Mesenchymal stem cell (in vitro differentiated cells and primary cell): ENCODE results near the gene SLC6A18.

ENCODE experiments used
- DNase-seq: peaks from one replicate; pipeline ENCODE4 v3.0.0-alpha.2; 2013
- H2AFZ ChIP-seq: one replicate; pipeline ENCODE4 v1.6.1; 2013; ENCODE audit warnings: low read depth, mild to moderate bottlenecking, control low read depth, inconsistent platforms, low read length, moderate library complexity
- H2AK5ac ChIP-seq: 2 replicates; pipeline ENCODE4 v1.6.1; 2013; ENCODE audit warnings: low read length, moderate library complexity, mild to moderate bottlenecking, inconsistent platforms; ENCODE audit not compliant: severe bottlenecking
- H2BK120ac ChIP-seq: one replicate; pipeline ENCODE4 v1.6.1; 2013; ENCODE audit warnings: low read depth, mild to moderate bottlenecking, inconsistent platforms, low read length, moderate library complexity
- H2BK12ac ChIP-seq, 2 experiments: one replicate each; pipeline ENCODE4 v1.6.1; 2013; ENCODE audit warnings: inconsistent platforms in 2 of 2, low read length in 2 of 2, mild to moderate bottlenecking in 2 of 2, moderate library complexity in 2 of 2, control low read depth in 1 of 2
- H2BK15ac ChIP-seq: one replicate; pipeline ENCODE4 v1.6.1; 2013; ENCODE audit warnings: mild to moderate bottlenecking, low read depth, inconsistent platforms; ENCODE audit not compliant: poor library complexity, severe bottlenecking
- H2BK5ac ChIP-seq: 2 replicates; pipeline ENCODE4 v1.6.1; 2013; ENCODE audit warnings: low read depth, mild to moderate bottlenecking, low read length, control low read depth, inconsistent platforms; ENCODE audit not compliant: poor library complexity, severe bottlenecking
- H3K14ac ChIP-seq, 2 experiments: one replicate each; pipeline ENCODE4 v1.6.1; 2013; ENCODE audit warnings: inconsistent platforms in 2 of 2, low read length in 2 of 2, control low read depth in 1 of 2, mild to moderate bottlenecking in 1 of 2, moderate library complexity in 1 of 2
- H3K18ac ChIP-seq, 2 experiments: one replicate each; pipeline ENCODE4 v1.6.1; 2013; ENCODE audit warnings: inconsistent platforms in 2 of 2, low read length in 2 of 2, control low read depth in 1 of 2, low read depth in 1 of 2, mild to moderate bottlenecking in 1 of 2
- H3K23ac ChIP-seq, 2 experiments: one replicate each; pipeline ENCODE4 v1.6.1; 2013; ENCODE audit warnings: inconsistent platforms in 2 of 2, low read length in 2 of 2, mild to moderate bottlenecking in 2 of 2, moderate library complexity in 2 of 2, control low read depth in 1 of 2
- H3K27ac ChIP-seq: 2 replicates; pipeline ENCODE4 v1.5.1; 2013; ENCODE audit warnings: mild to moderate bottlenecking, moderate library complexity, low read length, control low read depth, inconsistent platforms; ENCODE audit not compliant: poor library complexity, severe bottlenecking
- H3K27me3 ChIP-seq, 2 experiments: 2 replicates each; pipeline versions ENCODE4 v1.6.1 to v1.7.0; 2013; ENCODE audit warnings: low read length in 2 of 2, mild to moderate bottlenecking in 2 of 2, moderate library complexity in 2 of 2, control low read depth in 1 of 2, inconsistent platforms in 1 of 2; ENCODE audit not compliant: control insufficient read depth in 1 of 2, insufficient read depth in 1 of 2
- H3K36me3 ChIP-seq, 2 experiments: 2 replicates each; pipeline versions ENCODE4 v1.6.1 to v1.7.0; 2013; ENCODE audit warnings: low read length in 2 of 2, control low read depth in 1 of 2, inconsistent platforms in 1 of 2, low read depth in 1 of 2, mild to moderate bottlenecking in 1 of 2; ENCODE audit not compliant: insufficient read depth in 2 of 2, control insufficient read depth in 1 of 2
- H3K4ac ChIP-seq, 2 experiments: one replicate each; pipeline ENCODE4 v1.6.1; 2013; ENCODE audit warnings: inconsistent platforms in 2 of 2, low read length in 2 of 2, mild to moderate bottlenecking in 2 of 2, moderate library complexity in 2 of 2, control low read depth in 1 of 2, low read depth in 1 of 2
- H3K4me1 ChIP-seq: 2 replicates; pipeline ENCODE4 v1.6.1; 2013; ENCODE audit warnings: low read depth, low read length, control low read depth; ENCODE audit not compliant: control insufficient read depth, insufficient read depth
- H3K4me2 ChIP-seq: 2 replicates; pipeline ENCODE4 v1.6.1; 2013; ENCODE audit warnings: low read length, mild to moderate bottlenecking, inconsistent platforms; ENCODE audit not compliant: poor library complexity, severe bottlenecking
- H3K4me3 ChIP-seq, 2 experiments: 2 replicates each; pipeline versions ENCODE4 v1.5.1 to v1.7.0; 2013; ENCODE audit warnings: low read length in 2 of 2, mild to moderate bottlenecking in 2 of 2, control low read depth in 1 of 2, low read depth in 1 of 2; ENCODE audit not compliant: insufficient read depth in 1 of 2
- H3K79me1 ChIP-seq: replicated peaks from 2 replicates; pipeline ENCODE4 v1.6.1; 2013; ENCODE audit warnings: mild to moderate bottlenecking, control low read depth, low read length, inconsistent platforms; ENCODE audit not compliant: poor library complexity, severe bottlenecking
- H3K9ac ChIP-seq: 2 replicates; pipeline ENCODE4 v1.7.0; 2013; ENCODE audit warnings: mild to moderate bottlenecking, low read length, moderate library complexity
- H3K9me3 ChIP-seq: 2 replicates; pipeline ENCODE4 v1.7.0; 2013; ENCODE audit warnings: mild to moderate bottlenecking, low read length; ENCODE audit not compliant: control insufficient read depth
- H4K8ac ChIP-seq: one replicate; pipeline ENCODE4 v1.6.1; 2013; ENCODE audit warnings: inconsistent platforms, mild to moderate bottlenecking, low read length, moderate library complexity
- H4K91ac ChIP-seq: one replicate; pipeline ENCODE4 v1.6.1; 2013; ENCODE audit warnings: mild to moderate bottlenecking, low read length, inconsistent platforms
- WGBS: methylation state at CpG from one replicate; pipeline ENCODE4 v1.1.7; 2013; ENCODE audit warnings: mixed read lengths; 5-methylcytosine and 5-hydroxymethylcytosine counted together

Gene SLC6A18

GRCh38 chr5:1216211-1216917 lies 8.8 kb upstream of the SLC6A18 start:
- no peak for DNase-seq
- no peak overlapping the region for H3K27ac ChIP-seq

GRCh38 chr5:1216918-1217295 lies 8.3 kb upstream of the SLC6A18 start:
- Histone ChIP-seq H4K91ac (no peak overlapping the region), H3K79me1 (no peaks in the 10 kb centered on the region), H2BK120ac (no peak overlapping the region), H3K9me3 (peaks cover 8% of the 10 kb centered on the region), H3K14ac (no peak overlapping the region), H2BK5ac (no peak overlapping the region), H4K8ac (no peak overlapping the region), H2BK12ac (no peak overlapping the region), H3K36me3 (no peaks in the 10 kb centered on the region), H2AK5ac (no peak overlapping the region), H3K23ac (no peak overlapping the region), H3K4me3 (no peak overlapping the region), H3K9ac (no peak overlapping the region), H3K4me2 (no peak overlapping the region), H3K4me1 (peaks cover 1% of the 10 kb centered on the region), H2AFZ (no peak overlapping the region), H3K27me3 (peaks cover 0 to 21% of the 10 kb centered on the region in 2 experiments), H2BK15ac (no peak overlapping the region), H3K27ac (no peak overlapping the region), H3K18ac (no peak overlapping the region), H3K4ac (no peak overlapping the region)
- DNase-seq: no peak
- 86% methylated on average over 18 of the region's 18 CpGs for WGBS

More at GRCh38 chr5:1216211-1216917, 8.8 kb upstream of the SLC6A18 start:
- Histone ChIP-seq H2BK120ac (no peak overlapping the region), H3K79me1 (no peaks in the 10 kb centered on the region), H2AFZ (no peak overlapping the region), H2BK12ac (no peak overlapping the region), H3K4me1 (peaks cover 5% of the 10 kb centered on the region), H3K18ac (no peak overlapping the region), H3K9ac (no peak overlapping the region), H2AK5ac (no peak overlapping the region), H3K4ac (no peak overlapping the region), H3K4me2 (no peak overlapping the region), H3K4me3 (no peak overlapping the region), H3K36me3 (no peaks in the 10 kb centered on the region), H4K8ac (peak overlapping the region; percentile 27), H3K14ac (no peak overlapping the region), H2BK5ac (no peak overlapping the region), H2BK15ac (no peak overlapping the region), H3K23ac (no peak overlapping the region), H3K27me3 (peaks cover 0 to 21% of the 10 kb centered on the region in 2 experiments), H3K9me3 (peaks cover 8% of the 10 kb centered on the region), H4K91ac (no peak overlapping the region)
- WGBS: 94% methylated on average over 38 of the region's 38 CpGs

- H2BK12ac ChIP-seq: no peak overlapping the region
- H3K79me1 ChIP-seq: no peaks in the 10 kb centered on the region
- peaks cover 8% of the 10 kb centered on the region for H3K9me3 ChIP-seq
- no peak overlapping the region for H4K91ac ChIP-seq
- H3K27ac ChIP-seq: no peak overlapping the region
- no peak overlapping the region for H4K8ac ChIP-seq
- no peak overlapping the region for H2BK15ac ChIP-seq
- H3K4me2 ChIP-seq: no peak overlapping the region
- H2BK5ac ChIP-seq: no peak overlapping the region
- H2AK5ac ChIP-seq: no peak overlapping the region
- H3K9ac ChIP-seq: no peak overlapping the region
- no peaks in the 10 kb centered on the region for H3K4me1 ChIP-seq
- H3K27me3 ChIP-seq: peaks cover 0 to 21% of the 10 kb centered on the region in 2 experiments
- no peak for DNase-seq
- no peak overlapping the region for H3K14ac ChIP-seq
- no peak overlapping the region for H3K4me3 ChIP-seq
- H3K18ac ChIP-seq: no peak overlapping the region
- H3K36me3 ChIP-seq: no peaks in the 10 kb centered on the region
- H3K4ac ChIP-seq: no peak overlapping the region
- no peak overlapping the region for H2AFZ ChIP-seq
- no peak overlapping the region for H2BK120ac ChIP-seq
- H3K23ac ChIP-seq: no peak overlapping the region
- WGBS: 69% methylated on average over 21 of the region's 24 CpGs
These were observed 7.5 kb upstream of the SLC6A18 start for GRCh38 chr5:1217596-1218206.

GRCh38 chr5:1218351-1219080 lies 6.7 kb upstream of the SLC6A18 start:
- no peak overlapping the region for H3K4me3 ChIP-seq
- H2BK12ac ChIP-seq: no peak overlapping the region
- H2AK5ac ChIP-seq: no peak overlapping the region
- no peak overlapping the region for H2BK15ac ChIP-seq
- H3K9ac ChIP-seq: no peak overlapping the region
- H3K4me1 ChIP-seq: no peaks in the 10 kb centered on the region
- H3K4ac ChIP-seq: no peak overlapping the region
- no peak overlapping the region for H2AFZ ChIP-seq
- H4K8ac ChIP-seq: no peak overlapping the region
- H3K36me3 ChIP-seq: no peaks in the 10 kb centered on the region
- H3K27ac ChIP-seq: no peak overlapping the region
- no peak overlapping the region for H2BK5ac ChIP-seq
- H3K14ac ChIP-seq: no peak overlapping the region
- peaks cover 0 to 21% of the 10 kb centered on the region in 2 experiments for H3K27me3 ChIP-seq
- H3K9me3 ChIP-seq: peaks cover 8% of the 10 kb centered on the region
- H4K91ac ChIP-seq: no peak overlapping the region
- H3K4me2 ChIP-seq: no peak overlapping the region
- no peak overlapping the region for H2BK120ac ChIP-seq
- no peak overlapping the region for H3K18ac ChIP-seq
- 91% methylated on average over 38 of the region's 38 CpGs for WGBS
- H3K79me1 ChIP-seq: no peaks in the 10 kb centered on the region
- no peak for DNase-seq
- H3K23ac ChIP-seq: no peak overlapping the region
